IPS DF 6.9 (cell line): Measurements from ENCODE around the gene PICALM.

Source experiments
- DNase-seq: peaks from one replicate; pipeline ENCODE4 v3.0.0-alpha.2; 2013; ENCODE audit warnings: low read depth, low spot score
- H3K27ac ChIP-seq: one replicate; pipeline ENCODE4 v1.5.1; 2013; ENCODE audit warnings: low read length, control low read depth
- H3K27me3 ChIP-seq: 2 replicates; pipeline ENCODE4 v1.6.1; 2013; ENCODE audit warnings: mild to moderate bottlenecking, low read length; ENCODE audit not compliant: control insufficient read depth, insufficient read depth
- H3K36me3 ChIP-seq: 2 replicates; pipeline ENCODE4 v1.6.1; 2013; ENCODE audit warnings: low read length; ENCODE audit not compliant: control insufficient read depth, insufficient read depth
- H3K4me1 ChIP-seq: 2 replicates; pipeline ENCODE4 v1.6.1; 2013; ENCODE audit warnings: low read length; ENCODE audit not compliant: control insufficient read depth, insufficient read depth
- H3K4me3 ChIP-seq: 2 replicates; pipeline ENCODE4 v1.5.1; 2013; ENCODE audit warnings: mild to moderate bottlenecking, low read length
- H3K9me3 ChIP-seq: 2 replicates; pipeline ENCODE4 v1.6.1; 2013; ENCODE audit warnings: low read length, inconsistent platforms; ENCODE audit not compliant: control insufficient read depth, insufficient read depth
- WGBS: extraction: QIAGEN DNeasy Blood & Tissue Kit; methylation state at CpG from one replicate; pipeline ENCODE4 v1.1.7; 2013; ENCODE audit warnings: mixed read lengths, missing lambda C conversion rate; ENCODE audit not compliant: insufficient read length, insufficient coverage; 5-methylcytosine and 5-hydroxymethylcytosine counted together

Gene PICALM

GRCh38 chr11:86066033-86066432 is 2.9 kb downstream of the PICALM start:
- H3K4me1 ChIP-seq: no peaks in the 10 kb centered on the region
- H3K4me3 ChIP-seq: no peak overlapping the region

GRCh38 chr11:86064220-86064803 is 4.6 kb downstream of the PICALM start:
- DNase-seq: no peak
- H3K9me3 ChIP-seq: no peaks in the 10 kb centered on the region
- H3K4me1 ChIP-seq: no peaks in the 10 kb centered on the region
- no peaks in the 10 kb centered on the region for H3K27me3 ChIP-seq
- no peak overlapping the region for H3K4me3 ChIP-seq
- H3K36me3 ChIP-seq: no peaks in the 10 kb centered on the region
- WGBS: 100% methylated on average over 1 of the region's 5 CpGs
- no peak overlapping the region for H3K27ac ChIP-seq

More at GRCh38 chr11:86066033-86066432, 2.9 kb downstream of the PICALM start:
- no peak overlapping the region for H3K27ac ChIP-seq
- H3K27me3 ChIP-seq: no peaks in the 10 kb centered on the region
- no CpG with 5 or more reads among the region's 3 CpGs for WGBS
- DNase-seq: no peak
- H3K36me3 ChIP-seq: no peaks in the 10 kb centered on the region
- no peaks in the 10 kb centered on the region for H3K9me3 ChIP-seq

- WGBS: no CpG with 5 or more reads among the region's 1 CpG
- DNase-seq: no peak
- Histone ChIP-seq H3K36me3 (no peaks in the 10 kb centered on the region), H3K27me3 (no peaks in the 10 kb centered on the region), H3K4me3 (no peak overlapping the region), H3K27ac (no peak overlapping the region), H3K9me3 (no peaks in the 10 kb centered on the region), H3K4me1 (no peaks in the 10 kb centered on the region)
Measured at GRCh38 chr11:86063536-86063935, 5.3 kb downstream of the PICALM start.

GRCh38 chr11:86062719-86063118 is 6.2 kb downstream of the PICALM start:
- Histone ChIP-seq H3K9me3 (no peaks in the 10 kb centered on the region), H3K4me1 (no peaks in the 10 kb centered on the region), H3K4me3 (no peak overlapping the region), H3K27me3 (no peaks in the 10 kb centered on the region), H3K36me3 (no peaks in the 10 kb centered on the region), H3K27ac (no peak overlapping the region)
- DNase-seq: no peak
- no CpG with 5 or more reads among the region's 3 CpGs for WGBS

- Histone ChIP-seq H3K9me3 (no peaks in the 10 kb centered on the region), H3K36me3 (no peaks in the 10 kb centered on the region), H3K4me3 (no peak overlapping the region), H3K4me1 (no peaks in the 10 kb centered on the region), H3K27me3 (no peaks in the 10 kb centered on the region), H3K27ac (no peak overlapping the region)
- DNase-seq: no peak
- no CpG with 5 or more reads among the region's 11 CpGs for WGBS
Measured at GRCh38 chr11:86061483-86062205, 7.2 kb downstream of the PICALM start.

- Histone ChIP-seq H3K27ac (no peak overlapping the region), H3K27me3 (no peaks in the 10 kb centered on the region), H3K4me1 (no peaks in the 10 kb centered on the region), H3K36me3 (no peaks in the 10 kb centered on the region), H3K9me3 (no peaks in the 10 kb centered on the region), H3K4me3 (no peak overlapping the region)
- no peak for DNase-seq
Measured at GRCh38 chr11:86060544-86060943, 8.3 kb downstream of the PICALM start.

GRCh38 chr11:86058360-86058759 is 10.5 kb downstream of the PICALM start:
- Histone ChIP-seq H3K4me1 (no peaks in the 10 kb centered on the region; the same call in 1 of the 2 replicates), H3K36me3 (no peaks in the 10 kb centered on the region), H3K4me3 (no peak overlapping the region), H3K27me3 (no peaks in the 10 kb centered on the region), H3K9me3 (no peaks in the 10 kb centered on the region), H3K27ac (no peak overlapping the region)
- DNase-seq: no peak

GRCh38 chr11:86056351-86056854 is 12.5 kb downstream of the PICALM start:
- H3K9me3 ChIP-seq: no peaks in the 10 kb centered on the region
- no peaks in the 10 kb centered on the region for H3K36me3 ChIP-seq
- H3K27me3 ChIP-seq: no peaks in the 10 kb centered on the region
- no CpG with 5 or more reads among the region's 1 CpG for WGBS
- DNase-seq: no peak
- no peaks in the 10 kb centered on the region; the same call in 1 of the 2 replicates for H3K4me1 ChIP-seq
- no peak overlapping the region for H3K4me3 ChIP-seq
- no peak overlapping the region for H3K27ac ChIP-seq

GRCh38 chr11:86052693-86053641 is 15.9 kb downstream of the PICALM start:
- no CpG with 5 or more reads among the region's 10 CpGs for WGBS
- no peaks in the 10 kb centered on the region for H3K9me3 ChIP-seq
- H3K4me3 ChIP-seq: no peak overlapping the region
- H3K27me3 ChIP-seq: no peaks in the 10 kb centered on the region
- DNase-seq: no peak
- no peaks in the 10 kb centered on the region for H3K36me3 ChIP-seq
- H3K27ac ChIP-seq: no peak overlapping the region
- H3K4me1 ChIP-seq: no peaks in the 10 kb centered on the region; the same call in 1 of the 2 replicates

GRCh38 chr11:86050196-86050709 is 18.6 kb downstream of the PICALM start:
- Histone ChIP-seq H3K27me3 (no peaks in the 10 kb centered on the region), H3K4me3 (no peak overlapping the region), H3K9me3 (no peaks in the 10 kb centered on the region), H3K36me3 (no peaks in the 10 kb centered on the region), H3K4me1 (no peaks in the 10 kb centered on the region; the same call in 1 of the 2 replicates), H3K27ac (no peak overlapping the region)
- DNase-seq: no peak
